Erythroblast (primary cell): ENCODE data around the gene PRRX2.

Source experiments
- GATA1 ChIP-seq: IDR thresholded peaks from 2 replicates; pipeline ENCODE4 v1.6.1; 2011; ENCODE audit warnings: low read depth, mild to moderate bottlenecking, control low read depth, low read length, moderate library complexity
- POLR2A ChIP-seq: IDR thresholded peaks from 2 replicates; pipeline ENCODE4 v1.6.1; 2011; ENCODE audit warnings: mild to moderate bottlenecking, low read length

DNA sequence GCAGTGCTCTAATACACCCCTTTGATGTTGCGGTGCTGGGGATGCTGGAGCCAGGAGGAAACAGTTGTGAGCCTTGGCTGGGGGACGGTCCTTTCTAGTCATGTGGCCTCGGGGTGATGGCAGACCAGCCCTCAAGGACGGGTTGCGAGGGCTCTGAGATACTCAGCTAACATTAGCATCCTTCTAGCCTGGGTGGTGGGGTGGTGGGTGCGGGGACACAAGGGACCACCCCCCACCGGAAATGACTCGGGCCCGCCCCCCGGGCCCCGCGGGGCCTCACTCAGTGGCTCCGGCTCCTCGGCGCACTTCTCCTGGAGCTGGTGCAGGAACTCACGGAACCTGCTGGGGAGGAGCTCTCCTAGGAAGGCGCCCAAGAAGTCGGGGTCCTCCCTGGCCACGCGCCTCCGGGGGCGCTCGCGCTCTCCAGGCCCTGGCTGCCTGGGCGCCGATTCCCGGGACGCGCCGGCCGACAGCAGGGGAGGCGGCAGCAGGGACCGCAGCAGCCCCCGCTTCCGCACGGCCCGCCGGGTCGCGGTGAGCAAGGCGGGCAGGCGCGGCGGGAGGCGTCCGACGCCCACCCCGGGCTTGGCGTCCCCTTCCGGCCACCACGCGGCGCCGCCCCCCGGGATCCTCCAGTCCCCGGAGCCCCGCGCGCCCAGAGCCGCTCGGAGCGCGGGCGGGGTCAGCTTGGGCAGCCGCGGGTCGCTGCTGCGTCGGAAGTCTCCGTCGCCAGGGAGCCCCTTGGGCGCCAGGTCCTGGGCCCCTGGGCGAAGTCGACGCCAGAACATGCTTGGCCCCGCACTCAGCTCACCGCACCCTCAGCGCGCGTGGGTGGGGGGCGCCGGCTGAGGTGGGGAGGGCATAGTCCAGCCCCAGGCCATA, 45.4 kb upstream of the PRRX2 start:
- TF ChIP-seq POLR2A (no peak), GATA1 (no peak)
